Measurements from ENCODE around the gene MUSTN1. TPM values are rescaled to one million over a fixed set of nuclear protein-coding genes. Genes with fewer than 3 reads are reported as not detected.

MUSTN1 gene
- total and polyA plus RNA-seq, 2 donors (not counting 3 experiments of a cell fraction or from before 2014, with no cell fraction given): 1.1 to 2.2 TPM

- H3K4me3 ChIP-seq (replicated peaks in 1 of 3; ENCODE audit: insufficient read depth in 1 of 3, low read depth in 1 of 3, low read length in 3 of 3): no peak overlapping the region
- no peaks in the 10 kb centered on the region for H4K20me1 ChIP-seq (replicated peaks; ENCODE audit: control insufficient read depth, extremely low read depth, insufficient read depth, low read length)
- peaks cover 0 to 2% of the 10 kb centered on the region in 2 experiments for H3K36me3 ChIP-seq (ENCODE audit: control insufficient read depth in 2 of 2, extremely low read depth in 1 of 2, insufficient read depth in 2 of 2, low read length in 2 of 2)
- FAIRE-seq (no peak), DNase-seq (ENCODE audit: low read depth, low spot score) (no peak)
- no peak overlapping the region for H2AFZ ChIP-seq (ENCODE audit: low read depth, low read length)
- intact Hi-C loops (cut with micrococcal nuclease): no loop called here
- TF ChIP-seq GATA2 (IDR thresholded peaks at IDR 0.05; ENCODE audit: insufficient read depth, insufficient read length, low read depth, low read length) (no peak), FOS (IDR thresholded peaks at IDR 0.05; ENCODE audit: borderline replicate concordance, insufficient read depth, low read length) (no peak), EZH2 (IDR thresholded peaks at IDR 0.05; ENCODE audit: borderline replicate concordance, low read depth, low read length, severe bottlenecking) (no peak)
- ChIA-PET POLR2A (no interaction called here), CTCF (interaction anchor here (2.1 to 2.5 kb wide), 2 partner anchors 138 to 140 kb away, joined by 7 to 9 read pairs; no protein-coding TSS in a partner anchor)
- BruUV-seq (replicated peaks): no TSS peak
- H3K9me3 ChIP-seq (replicated peaks; ENCODE audit: control insufficient read depth, insufficient read depth, low read length): no peaks in the 10 kb centered on the region
- H3K4me2 ChIP-seq (ENCODE audit: insufficient read depth, low read length): no peak overlapping the region
- no peaks in the 10 kb centered on the region for H3K27me3 ChIP-seq (ENCODE audit: control insufficient read depth in 2 of 2, insufficient read depth in 2 of 2, low read length in 2 of 2)
- H3K9me1 ChIP-seq (replicated peaks; ENCODE audit: control insufficient read depth, extremely low read depth, insufficient read depth, low read length): no peaks in the 10 kb centered on the region
- dilution Hi-C loops (cut with MboI; ENCODE audit: extremely low pct_ligation_motif_present, low sequenced_read_pairs): no loop called here
- no peak overlapping the region for H3K9ac ChIP-seq (replicated peaks; ENCODE audit: extremely low read depth, insufficient read depth, low read length)
- no peak overlapping the region for H3K27ac ChIP-seq (ENCODE audit: insufficient read depth, low read depth, low read length)
- H3K79me2 ChIP-seq (ENCODE audit: control insufficient read depth, insufficient read depth, low read length): no peaks in the 10 kb centered on the region
- H3K4me1 ChIP-seq (ENCODE audit: control insufficient read depth, extremely low read depth, insufficient read depth, low read length): no peaks in the 10 kb centered on the region
Observed at GRCh38 chr3:52847241-52847640, 12.4 kb upstream of the MUSTN1 start.

GRCh38 chr3:52846432-52846965 is 11.7 kb upstream of the MUSTN1 start:
- ChIA-PET CTCF (interaction anchor here (1.2 to 2.5 kb wide), 5 partner anchors 10 to 141 kb away, joined by 7 to 11 read pairs (median 9); no protein-coding TSS in a partner anchor), POLR2A (no interaction called here)
- Histone ChIP-seq H3K9ac (replicated peaks; ENCODE audit: extremely low read depth, insufficient read depth, low read length) (no peak overlapping the region), H3K9me1 (replicated peaks; ENCODE audit: control insufficient read depth, extremely low read depth, insufficient read depth, low read length) (no peaks in the 10 kb centered on the region), H4K20me1 (replicated peaks; ENCODE audit: control insufficient read depth, extremely low read depth, insufficient read depth, low read length) (no peaks in the 10 kb centered on the region), H2AFZ (ENCODE audit: low read depth, low read length) (no peak overlapping the region), H3K27ac (ENCODE audit: insufficient read depth, low read depth, low read length) (no peak overlapping the region), H3K4me2 (ENCODE audit: insufficient read depth, low read length) (no peak overlapping the region), H3K36me3 (ENCODE audit: control insufficient read depth in 2 of 2, extremely low read depth in 1 of 2, insufficient read depth in 2 of 2, low read length in 2 of 2) (peaks cover 0 to 2% of the 10 kb centered on the region in 2 experiments), H3K4me3 (replicated peaks in 1 of 3; ENCODE audit: insufficient read depth in 1 of 3, low read depth in 1 of 3, low read length in 3 of 3) (no peak overlapping the region), H3K27me3 (ENCODE audit: control insufficient read depth in 2 of 2, insufficient read depth in 2 of 2, low read length in 2 of 2) (no peaks in the 10 kb centered on the region), H3K9me3 (replicated peaks; ENCODE audit: control insufficient read depth, insufficient read depth, low read length) (no peaks in the 10 kb centered on the region), H3K4me1 (ENCODE audit: control insufficient read depth, extremely low read depth, insufficient read depth, low read length) (no peaks in the 10 kb centered on the region), H3K79me2 (ENCODE audit: control insufficient read depth, insufficient read depth, low read length) (no peaks in the 10 kb centered on the region)
- dilution Hi-C loops (cut with MboI; ENCODE audit: extremely low pct_ligation_motif_present, low sequenced_read_pairs) (no loop called here), intact Hi-C loops (cut with micrococcal nuclease) (no loop called here)
- no peak for FAIRE-seq
- BruUV-seq (replicated peaks): no TSS peak
- TF ChIP-seq GATA2 (IDR thresholded peaks at IDR 0.05; ENCODE audit: insufficient read depth, insufficient read length, low read depth, low read length) (no peak), MAX (IDR thresholded peaks at IDR 0.05; ENCODE audit: insufficient read depth, insufficient read length) (no peak), POLR2A (IDR thresholded peaks at IDR 0.05; ENCODE audit: low read depth, low read length) (no peak), EZH2 (IDR thresholded peaks at IDR 0.05; ENCODE audit: borderline replicate concordance, low read depth, low read length, severe bottlenecking) (no peak), JUN (IDR thresholded peaks at IDR 0.05; ENCODE audit: borderline replicate concordance, insufficient read depth, insufficient read length, low read depth) (no peak), MYC (IDR thresholded peaks at IDR 0.05; ENCODE audit: low read depth, low read length) (no peak), FOS (IDR thresholded peaks at IDR 0.05; ENCODE audit: borderline replicate concordance, insufficient read depth, low read length) (no peak), CTCF (IDR thresholded peaks at IDR 0.05; ENCODE audit: extremely low read depth in 1 of 2, insufficient read depth in 1 of 2, low read depth in 1 of 2, low read length in 2 of 2) (no peak), POLR2AphosphoS5 (IDR thresholded peaks at IDR 0.05; ENCODE audit: insufficient read depth, low read depth, low read length) (no peak)
- no peak for DNase-seq (ENCODE audit: low read depth, low spot score)
